H7 (cell line): ENCODE results near the gene DUSP2. TPM values are rescaled to one million over a fixed set of nuclear protein-coding genes. Genes with fewer than 3 reads are reported as not detected.

Experiments used
- DNase-seq: peaks from one replicate; pipeline ENCODE4 v3.0.0; 2012
- H3K27me3 ChIP-seq: 2 replicates; pipeline ENCODE4 v1.6.0; 2011; ENCODE audit warnings: mild to moderate bottlenecking, low read length; ENCODE audit not compliant: control insufficient read depth, insufficient read depth
- H3K36me3 ChIP-seq: replicated peaks from 2 replicates; pipeline ENCODE4 v1.5.1; 2011; ENCODE audit warnings: low read length; ENCODE audit not compliant: control insufficient read depth, insufficient read depth
- H3K4me3 ChIP-seq: 2 replicates; pipeline ENCODE4 v1.5.1; 2011; ENCODE audit warnings: low read depth, mild to moderate bottlenecking, control low read depth, low read length, moderate library complexity; ENCODE audit not compliant: insufficient read depth
- total RNA-seq: library from RNA; depleted of rRNA; stranded (reverse); fragments of >200 nt; shearing (Covaris generic); gene quantifications from 2 replicates; pipeline ENCODE4 v1.2.3, GENCODE V29; 2014; rRNA removed

The DUSP2 gene, protein sequence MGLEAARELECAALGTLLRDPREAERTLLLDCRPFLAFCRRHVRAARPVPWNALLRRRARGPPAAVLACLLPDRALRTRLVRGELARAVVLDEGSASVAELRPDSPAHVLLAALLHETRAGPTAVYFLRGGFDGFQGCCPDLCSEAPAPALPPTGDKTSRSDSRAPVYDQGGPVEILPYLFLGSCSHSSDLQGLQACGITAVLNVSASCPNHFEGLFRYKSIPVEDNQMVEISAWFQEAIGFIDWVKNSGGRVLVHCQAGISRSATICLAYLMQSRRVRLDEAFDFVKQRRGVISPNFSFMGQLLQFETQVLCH
- total RNA-seq, result 2.0 and 3.6 TPM in 2 replicates

DNA sequence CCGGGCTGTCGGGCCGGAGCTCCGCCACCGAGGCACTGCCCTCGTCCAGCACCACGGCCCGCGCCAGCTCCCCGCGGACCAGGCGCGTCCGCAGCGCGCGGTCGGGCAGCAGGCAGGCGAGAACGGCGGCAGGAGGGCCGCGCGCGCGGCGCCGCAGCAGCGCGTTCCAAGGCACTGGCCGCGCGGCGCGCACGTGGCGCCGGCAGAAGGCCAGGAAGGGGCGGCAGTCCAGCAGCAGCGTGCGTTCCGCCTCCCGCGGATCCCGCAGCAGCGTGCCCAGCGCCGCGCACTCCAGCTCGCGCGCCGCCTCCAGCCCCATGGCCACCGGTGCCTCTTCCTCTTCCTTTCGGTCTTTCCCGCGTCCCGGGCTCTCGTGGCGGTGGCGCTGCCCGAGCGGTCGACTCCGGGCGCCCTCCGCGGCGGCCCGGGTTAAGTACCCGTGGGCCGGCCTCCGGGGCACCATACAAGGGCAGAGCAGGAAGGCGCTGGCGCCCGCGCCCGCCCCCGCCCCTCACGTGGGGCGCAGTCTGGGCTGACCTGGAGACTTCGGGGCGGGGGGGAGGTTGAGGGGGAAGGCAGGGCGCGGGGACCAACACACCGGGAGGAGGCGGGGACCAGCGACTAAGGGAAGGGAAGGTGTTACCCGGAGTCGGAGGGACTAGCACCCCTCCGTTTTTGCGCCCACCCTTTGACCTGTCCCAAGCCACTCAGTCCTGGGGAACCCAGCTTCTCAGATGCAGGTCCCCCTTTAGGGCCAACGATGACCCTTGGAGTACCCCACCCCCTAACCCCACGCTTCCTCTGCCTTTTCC, at the start of gene DUSP2:
DUSP2 (minus strand) TSS at position 405 of the 812 bp plus-strand sequence; CDS start at position 319, 86 bp downstream.
- DNase-seq, result peak; percentile 93

DNA sequence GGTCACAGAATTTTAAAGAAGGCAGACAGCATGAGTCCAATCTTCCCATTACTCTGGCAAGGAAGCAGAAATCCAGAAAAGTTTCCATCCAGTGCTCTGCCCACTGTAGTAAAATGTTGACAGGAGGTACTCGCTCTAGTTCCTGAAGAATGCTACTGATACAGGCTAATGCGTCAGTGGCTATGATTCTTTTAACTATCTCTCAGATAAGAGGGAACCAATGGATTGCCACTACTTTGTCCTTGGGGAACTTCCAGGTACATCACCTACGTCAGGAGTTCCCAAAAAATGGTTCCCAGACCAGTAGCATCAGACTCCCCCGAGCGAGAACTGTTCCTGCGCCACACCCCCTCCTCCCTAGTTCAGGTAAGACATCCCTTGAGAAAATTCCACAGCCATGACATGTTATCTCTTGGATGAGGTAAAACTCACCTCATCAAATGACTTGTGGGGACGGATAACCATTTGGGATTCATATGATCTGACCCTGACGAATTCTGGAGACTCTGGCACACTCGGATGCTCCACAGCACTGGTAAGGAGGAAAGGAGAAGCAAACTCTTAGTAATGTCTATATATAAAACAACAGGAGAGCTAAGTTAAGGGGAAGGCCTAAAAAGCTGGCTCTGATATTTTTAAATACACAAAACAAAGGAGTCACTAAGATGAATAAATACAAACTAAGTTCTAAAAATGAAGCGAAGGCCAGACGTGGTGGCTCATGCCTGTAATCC, 46.9 kb upstream of the DUSP2 start:
- no peaks in the 10 kb centered on the region for H3K27me3 ChIP-seq
- no peak for DNase-seq
- no peak overlapping the region for H3K4me3 ChIP-seq
- peaks cover 32% of the 10 kb centered on the region for H3K36me3 ChIP-seq

More for the DNA sequence above, at the start of gene DUSP2:
- Histone ChIP-seq H3K27me3 (peaks cover 27% of the 10 kb centered on the region), H3K4me3 (peak within 1 kb of the TSS; percentile 57), H3K36me3 (no peaks in the 10 kb centered on the region)

DNA sequence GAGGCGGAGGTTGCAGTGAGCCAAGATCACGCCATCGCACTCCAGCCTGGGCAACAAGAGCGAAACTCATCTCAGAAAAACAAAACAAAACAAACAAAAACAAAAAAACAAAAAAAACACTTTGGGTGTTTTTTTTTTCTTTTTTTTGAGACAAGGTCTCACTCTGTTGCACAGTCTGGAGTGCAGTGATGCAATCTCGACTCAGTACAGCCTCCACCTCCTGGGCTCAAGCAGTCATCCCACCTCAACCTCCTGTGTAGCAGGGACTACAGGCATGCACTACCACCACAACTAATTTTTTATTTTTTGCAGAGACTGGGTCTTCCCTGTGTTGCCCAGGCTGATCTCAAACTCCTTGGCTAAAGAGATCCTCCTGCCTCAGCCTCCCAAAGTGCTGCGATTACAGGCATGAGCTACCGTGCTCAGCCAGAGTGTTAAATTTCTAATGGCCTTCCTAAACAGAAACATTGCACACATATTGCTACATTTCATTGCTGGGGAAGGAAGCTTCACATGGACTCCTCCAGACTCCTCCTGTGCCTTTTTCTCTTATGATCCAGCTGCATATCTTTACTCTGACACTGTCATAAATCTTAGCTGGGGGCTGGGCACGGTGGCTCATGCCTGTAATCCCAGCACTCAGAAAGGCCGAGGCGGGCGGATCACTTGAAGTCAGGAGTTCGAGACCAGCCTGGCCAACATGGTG, 43.7 kb upstream of the DUSP2 start:
- H3K36me3 ChIP-seq, result peaks cover 41% of the 10 kb centered on the region
- DNase-seq, result no peak
- H3K4me3 ChIP-seq, result no peak overlapping the region

DNA sequence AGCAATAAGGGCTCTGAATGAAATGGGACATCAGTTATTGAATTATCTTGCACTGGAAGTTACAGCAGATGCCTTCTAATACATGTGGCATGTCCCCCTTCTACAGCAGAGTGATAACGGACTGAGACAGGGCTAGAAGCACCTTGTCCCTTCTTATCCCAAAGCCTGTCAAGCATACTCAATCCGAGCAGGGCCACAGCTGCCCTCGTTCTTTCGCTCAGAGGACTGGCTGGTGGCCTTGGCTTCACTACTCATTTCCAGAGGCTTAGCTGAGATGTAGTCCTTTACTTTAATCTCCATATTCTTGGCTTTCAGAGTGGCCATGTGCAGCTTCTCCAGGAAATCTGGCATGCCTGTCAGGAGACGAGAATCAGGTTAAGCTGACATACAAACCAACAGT, 41.3 kb upstream of the DUSP2 start:
- Histone ChIP-seq H3K36me3 (peaks cover 29% of the 10 kb centered on the region), H3K27me3 (no peaks in the 10 kb centered on the region), H3K4me3 (no peak overlapping the region)
- no peak for DNase-seq

More for the DNA sequence above, 43.7 kb upstream of the DUSP2 start:
- no peaks in the 10 kb centered on the region for H3K27me3 ChIP-seq

DNA sequence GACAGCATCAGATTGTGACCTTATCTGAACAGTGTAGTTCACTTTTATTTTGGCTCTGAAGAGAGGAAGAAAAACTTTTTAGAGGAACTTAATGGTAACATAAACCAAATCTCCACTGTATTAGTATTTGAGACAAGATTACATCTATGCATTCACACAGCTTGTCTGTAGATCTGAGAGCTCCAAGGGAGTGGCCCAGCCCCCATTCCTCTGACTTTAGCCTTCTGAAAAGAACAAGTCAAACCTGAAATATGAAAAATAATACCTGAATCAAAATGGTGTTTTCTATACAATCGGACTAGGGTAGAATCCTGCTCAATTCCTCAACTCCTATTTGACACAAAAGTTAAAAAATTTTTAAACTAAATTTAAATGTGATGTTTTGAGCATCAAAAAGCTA, 40.3 kb upstream of the DUSP2 start:
- peaks cover 22% of the 10 kb centered on the region for H3K36me3 ChIP-seq
- H3K27me3 ChIP-seq, result no peaks in the 10 kb centered on the region
- H3K4me3 ChIP-seq, result no peak overlapping the region
- DNase-seq, result no peak

DNA sequence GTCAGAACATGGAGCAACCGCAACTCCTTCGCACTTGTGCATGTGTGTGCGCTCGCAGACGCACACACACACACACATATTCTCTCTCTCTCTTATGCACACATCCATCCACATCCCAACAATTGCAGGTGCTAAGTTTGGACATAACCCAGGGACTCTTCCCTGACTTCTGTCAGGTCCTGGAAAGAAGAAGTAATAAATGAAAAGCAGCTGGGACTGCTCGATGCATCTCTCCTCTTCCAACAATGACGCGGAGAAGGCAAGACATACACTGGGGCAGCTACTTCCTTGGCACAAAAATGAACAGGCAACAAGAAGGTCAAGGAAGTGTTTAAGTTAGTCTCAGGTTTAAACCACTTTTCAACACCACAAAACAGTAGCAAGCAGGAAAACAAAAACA, 39.7 kb upstream of the DUSP2 start:
- no peaks in the 10 kb centered on the region for H3K27me3 ChIP-seq
- peaks cover 22% of the 10 kb centered on the region for H3K36me3 ChIP-seq
- H3K4me3 ChIP-seq, result no peak overlapping the region
- no peak for DNase-seq

DNA sequence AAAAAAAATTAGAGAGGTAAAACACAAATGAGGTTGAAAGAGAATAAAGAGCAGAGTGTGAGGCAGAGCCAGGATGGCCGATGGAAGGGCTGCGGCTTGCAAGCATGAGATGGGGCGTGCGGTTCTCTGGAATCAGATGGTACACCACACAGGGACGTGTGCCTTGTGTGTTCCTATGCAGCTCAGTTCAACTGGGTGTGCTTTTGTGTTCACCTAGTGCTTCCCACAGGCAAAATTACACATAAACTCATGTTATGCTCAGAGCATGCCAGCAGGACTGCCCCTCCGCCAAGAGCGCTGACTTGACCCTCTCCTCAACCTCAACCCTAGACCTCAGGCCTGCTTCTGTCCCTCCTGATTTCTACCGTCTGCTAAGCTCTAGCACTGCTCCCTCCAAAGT, 38.9 kb upstream of the DUSP2 start:
- Histone ChIP-seq H3K27me3 (no peaks in the 10 kb centered on the region), H3K4me3 (no peak overlapping the region), H3K36me3 (peaks cover 22% of the 10 kb centered on the region)
- DNase-seq, result no peak

DNA sequence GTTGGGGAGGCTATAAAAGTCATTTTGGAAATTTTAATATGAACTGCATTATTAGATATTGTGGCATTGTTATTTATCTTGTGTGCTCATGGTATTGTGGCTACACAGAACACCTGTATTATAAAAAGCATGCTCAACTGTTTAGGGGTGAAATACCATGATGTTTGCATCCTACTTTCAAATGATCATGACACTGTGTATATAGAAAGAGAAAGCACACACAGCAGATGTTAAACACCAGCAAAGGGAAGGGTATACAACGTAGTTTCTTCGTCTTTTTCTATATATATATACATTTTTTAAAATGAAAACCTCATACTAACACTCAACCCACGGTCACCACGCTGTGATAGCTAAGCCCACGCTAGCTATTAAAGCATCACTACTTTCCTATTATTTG, 36.3 kb upstream of the DUSP2 start:
- H3K4me3 ChIP-seq, result no peak overlapping the region
- no peak for DNase-seq
- H3K36me3 ChIP-seq, result peaks cover 14% of the 10 kb centered on the region
- no peaks in the 10 kb centered on the region for H3K27me3 ChIP-seq

DNA sequence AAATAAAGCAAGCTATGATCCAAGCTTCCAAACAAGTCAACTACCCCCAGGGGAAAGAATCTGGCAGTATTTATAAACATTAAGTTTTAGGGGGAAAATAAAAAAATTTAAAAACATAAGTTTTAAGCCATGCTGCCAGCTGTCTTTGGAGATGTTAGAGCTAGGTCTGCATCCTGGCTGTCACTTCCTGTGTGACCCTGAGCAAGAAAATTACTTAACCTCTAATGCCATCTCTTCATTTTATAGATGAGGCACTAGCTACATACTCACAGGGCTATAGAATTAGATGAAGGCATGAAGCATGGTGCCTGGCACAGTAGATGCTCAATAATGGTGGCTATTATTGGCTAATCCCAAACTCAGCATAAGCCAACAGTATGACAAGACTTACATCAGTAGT, 35.3 kb upstream of the DUSP2 start:
- no peak for DNase-seq
- Histone ChIP-seq H3K4me3 (no peak overlapping the region), H3K27me3 (no peaks in the 10 kb centered on the region), H3K36me3 (peaks cover 8% of the 10 kb centered on the region)

DNA sequence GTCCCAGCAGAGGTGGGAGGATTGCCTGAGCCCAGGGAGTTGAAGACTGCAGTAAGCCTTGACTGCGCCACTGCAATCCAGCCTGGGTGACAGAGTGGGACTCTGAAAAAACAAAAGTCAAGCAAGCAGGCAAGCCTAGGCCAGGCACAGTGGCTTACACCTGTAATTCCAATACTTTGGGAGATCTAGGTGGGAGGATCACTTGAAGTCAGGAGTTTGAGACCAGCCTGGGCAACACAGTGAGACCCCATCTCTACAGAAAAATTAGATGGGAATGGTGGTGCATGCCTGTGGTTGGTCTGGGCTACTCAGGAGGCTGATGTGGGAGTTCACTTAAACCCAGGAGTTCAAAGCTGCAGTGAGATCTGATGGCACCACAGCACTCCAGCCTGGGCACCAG, 34.8 kb upstream of the DUSP2 start:
- Histone ChIP-seq H3K4me3 (no peak overlapping the region), H3K27me3 (no peaks in the 10 kb centered on the region), H3K36me3 (peaks cover 4% of the 10 kb centered on the region)
- no peak for DNase-seq

DNA sequence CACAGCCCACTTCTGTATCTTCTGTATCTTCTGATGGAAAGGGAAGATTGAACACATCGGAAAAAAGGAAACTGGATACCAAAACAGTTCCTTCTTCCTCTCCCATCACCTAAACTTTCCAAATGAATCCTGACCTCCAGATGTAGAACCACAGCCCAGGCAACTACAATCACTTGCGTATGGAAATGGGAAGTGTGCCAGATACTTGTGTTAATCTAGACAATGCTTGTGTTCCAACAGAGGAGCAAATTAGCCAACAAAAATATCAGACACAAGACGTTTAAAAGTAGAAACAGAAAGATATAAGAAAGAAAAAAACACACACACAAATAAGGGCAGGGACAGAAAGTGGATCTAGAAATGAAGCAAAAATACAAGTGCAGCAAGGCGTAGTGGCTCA, 31.4 kb upstream of the DUSP2 start:
- H3K4me3 ChIP-seq, result no peak overlapping the region
- no peak for DNase-seq

DNA sequence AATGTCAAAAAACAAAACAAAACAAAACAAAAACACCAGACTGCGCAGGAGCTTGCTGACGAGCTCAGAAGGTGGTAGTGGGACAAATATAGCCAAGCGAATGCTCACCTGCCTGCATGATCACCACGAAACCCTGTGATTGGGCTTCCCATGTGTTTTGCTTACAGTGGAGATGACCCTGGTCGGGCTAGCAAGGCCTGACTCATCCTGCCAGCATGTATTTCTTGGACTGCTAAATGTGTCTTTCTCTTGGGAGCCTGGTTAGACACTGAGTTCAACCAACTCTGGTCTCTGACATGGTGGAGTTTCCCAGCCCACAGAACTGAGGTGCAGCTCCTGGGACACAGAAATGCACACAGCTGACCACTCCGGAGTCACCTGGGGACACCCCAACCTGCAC, 30.7 kb upstream of the DUSP2 start:
- H3K4me3 ChIP-seq, result no peak overlapping the region
- H3K36me3 ChIP-seq, result no peaks in the 10 kb centered on the region
- no peak for DNase-seq
- no peaks in the 10 kb centered on the region for H3K27me3 ChIP-seq

More for the DNA sequence above, 31.4 kb upstream of the DUSP2 start:
- Histone ChIP-seq H3K36me3 (no peaks in the 10 kb centered on the region), H3K27me3 (no peaks in the 10 kb centered on the region)

DNA sequence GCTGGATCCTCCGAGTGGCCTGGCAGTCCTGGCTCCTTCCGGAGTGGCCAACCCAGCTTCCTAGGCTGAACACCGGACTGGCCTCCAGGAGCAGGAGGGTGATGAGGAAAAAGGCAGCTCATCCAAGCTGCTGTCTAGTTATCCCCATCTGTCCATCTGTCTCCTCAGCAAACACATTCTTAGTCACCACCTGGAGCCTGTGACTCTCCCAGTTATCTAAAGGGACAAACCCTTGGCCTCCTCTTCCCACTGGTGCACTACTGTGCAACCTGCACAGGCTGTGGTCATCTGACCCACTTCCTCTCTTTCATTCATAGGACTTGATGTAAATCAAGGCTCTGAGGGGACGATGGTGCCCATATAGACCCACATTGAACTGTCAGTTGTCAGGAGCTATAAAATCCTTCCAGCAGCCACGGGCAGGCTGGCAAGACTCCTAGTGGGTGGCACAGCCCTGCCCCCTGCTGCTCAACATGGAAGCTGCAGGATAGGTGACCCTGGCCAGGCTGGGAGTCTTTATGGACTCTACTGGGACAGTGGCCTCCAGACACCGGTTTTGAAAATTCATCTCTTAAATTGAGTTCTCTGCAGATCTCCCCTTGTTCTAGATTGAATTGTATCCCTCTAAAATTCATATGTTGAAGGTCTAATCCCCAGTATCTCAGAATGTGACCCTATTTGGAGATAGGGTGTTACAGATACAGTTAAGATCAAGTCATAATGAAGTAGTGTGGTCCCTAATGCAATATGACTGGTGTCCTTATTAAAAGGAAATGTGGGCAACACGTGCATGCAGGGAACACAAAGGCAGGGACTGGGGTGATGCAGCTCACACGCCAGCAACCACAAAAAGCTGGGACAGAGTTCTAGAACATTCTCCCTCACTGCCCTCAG, 29.3 kb upstream of the DUSP2 start:
- no peaks in the 10 kb centered on the region for H3K36me3 ChIP-seq
- H3K27me3 ChIP-seq, result no peaks in the 10 kb centered on the region
- peak; percentile 78 for DNase-seq
- no peak overlapping the region for H3K4me3 ChIP-seq
